HepG2 (cell line): ENCODE measurements around the gene UBAC1. TPM values are rescaled to one million over a fixed set of nuclear protein-coding genes. Genes with fewer than 3 reads are reported as not detected.
A peak's percentile ranks its signal among the peaks of the same experiment; 100 is the strongest.

ENCODE experiments used
- ATF7 ChIP-seq, 2 experiments: fragments of 450-650 bp in 1 of 2; sonication (generic) in 1 of 2; formaldehyde crosslinking in 1 of 2; IDR thresholded peaks; 2 replicates each; pipeline versions ENCODE4 v1.4.0 to v1.6.1; 2016 to 2020; ENCODE audit warnings: antibody characterized with exemption in 1 of 2, mild to moderate bottlenecking in 1 of 2, missing genetic modification reagents in 1 of 2
- BRCA1 ChIP-seq: sonication (generic); formaldehyde crosslinking; IDR thresholded peaks from 2 replicates; pipeline ENCODE4 v1.4.0; 2020; ENCODE audit warnings: missing genetic modification reagents
- EEA1 ChIP-seq: sonication (generic); formaldehyde crosslinking; IDR thresholded peaks from 2 replicates; pipeline ENCODE4 v1.5.1; 2020; ENCODE audit warnings: mild to moderate bottlenecking, missing genetic modification reagents, borderline replicate concordance
- EED ChIP-seq: sonication (generic); formaldehyde crosslinking; IDR thresholded peaks from 2 replicates; pipeline ENCODE4 v1.5.0; 2020; ENCODE audit warnings: mild to moderate bottlenecking, missing genetic modification reagents
- HOXA7 ChIP-seq: sonication (generic); formaldehyde crosslinking; IDR thresholded peaks from 2 replicates; pipeline ENCODE4 v1.8.1; 2022; ENCODE audit warnings: mild to moderate bottlenecking, missing genetic modification reagents, moderate library complexity
- KDM1A ChIP-seq: IDR thresholded peaks from 2 replicates; pipeline ENCODE4 v1.6.1; 2016; ENCODE audit warnings: missing compliant biosample characterization
- MEIS1 ChIP-seq: sonication (generic); formaldehyde crosslinking; IDR thresholded peaks from 2 replicates; pipeline ENCODE4 v1.9.0; 2021; ENCODE audit warnings: mild to moderate bottlenecking, missing genetic modification reagents, moderate library complexity, borderline replicate concordance
- MXI1 ChIP-seq: IDR thresholded peaks from 3 replicates; pipeline ENCODE4 v1.6.1; 2012; ENCODE audit warnings: low read depth, low read length, inconsistent platforms, borderline replicate concordance
- NR2C2 ChIP-seq: sonication (generic); formaldehyde crosslinking; IDR thresholded peaks from 2 replicates; pipeline ENCODE4 v1.4.0; 2020; ENCODE audit warnings: missing genetic modification reagents, mild to moderate bottlenecking, moderate library complexity, borderline replicate concordance
- NR2F6 ChIP-seq, 2 experiments: IDR thresholded peaks; 2 replicates each; pipeline ENCODE4 v1.6.1; 2016; ENCODE audit warnings: antibody characterized with exemption in 1 of 2, mild to moderate bottlenecking in 1 of 2
- PLRG1 ChIP-seq: fragments of 450-650 bp; conservative IDR thresholded peaks from 2 replicates; pipeline ENCODE4 v1.6.1; 2016
- RAD21 ChIP-seq: fragments of 450-650 bp; formaldehyde crosslinking; IDR thresholded peaks from 2 replicates; pipeline ENCODE4 v1.5.0; 2020; ENCODE audit warnings: mild to moderate bottlenecking
- SNAI1 ChIP-seq: sonication (generic); formaldehyde crosslinking; IDR thresholded peaks from 2 replicates; pipeline ENCODE4 v1.5.0; 2020; ENCODE audit warnings: mild to moderate bottlenecking, missing genetic modification reagents, borderline replicate concordance
- SPEN ChIP-seq: sonication (generic); formaldehyde crosslinking; IDR thresholded peaks from 2 replicates; pipeline ENCODE4 v1.5.1; 2020; ENCODE audit warnings: low read depth, mild to moderate bottlenecking, missing genetic modification reagents
- SSRP1 ChIP-seq: IDR thresholded peaks from 2 replicates; pipeline ENCODE4 v1.6.1; 2016; ENCODE audit warnings: control low read depth
- YEATS2 ChIP-seq: sonication (generic); formaldehyde crosslinking; IDR thresholded peaks from 2 replicates; pipeline ENCODE4 v1.4.0; 2020; ENCODE audit warnings: missing genetic modification reagents, borderline replicate concordance
- YY1 ChIP-seq: IDR thresholded peaks from 2 replicates; pipeline ENCODE4 v1.6.1; 2011; ENCODE audit warnings: low read length, low read depth, moderate library complexity, mild to moderate bottlenecking; ENCODE audit not compliant: insufficient read depth, insufficient replicate concordance
- ZBTB37 ChIP-seq: sonication (generic); formaldehyde crosslinking; IDR thresholded peaks from 2 replicates; pipeline ENCODE4 v1.4.0; 2020; ENCODE audit warnings: mild to moderate bottlenecking, missing genetic modification reagents
- ZFP1 ChIP-seq: IDR thresholded peaks from 2 replicates; pipeline ENCODE4 v1.6.1; 2016
- ZKSCAN8 ChIP-seq: IDR thresholded peaks from 2 replicates; pipeline ENCODE4 v1.6.1; 2016; ENCODE audit warnings: borderline replicate concordance, missing genetic modification reagents, missing compliant biosample characterization
- ZNF589 ChIP-seq: sonication (generic); formaldehyde crosslinking; conservative IDR thresholded peaks from 2 replicates; pipeline ENCODE4 v1.8.0; 2022; ENCODE audit warnings: mild to moderate bottlenecking, moderate library complexity, missing genetic modification reagents
- ZNF792 ChIP-seq: IDR thresholded peaks from 2 replicates; pipeline ENCODE4 v1.6.1; 2016
- polyA plus RNA-seq, 8 experiments: library from polyadenylated mRNA; depleted of rRNA in 3 of 8; stranded (reverse) in 7 of 8; unstranded in 1 of 8; fragments of >200 nt; fragmentation: Illumina TruSeq in 4 of 8; extraction: Trizol in 4 of 8; gene quantifications; 2 replicates each; pipeline versions ENCODE4 v1.2.1 to v1.2.3, GENCODE V29; 2011 to 2016; ENCODE audit warnings: low read depth in 4 of 8, missing spikeins in 1 of 8, mixed read lengths in 1 of 8; ENCODE audit not compliant: insufficient read depth in 1 of 8
- total RNA-seq, 5 experiments: library from RNA; depleted of rRNA; stranded (reverse); fragments of >200 nt; fragmentation: Illumina TruSeq; extraction: Trizol; gene quantifications; 2 replicates each; pipeline ENCODE4 v1.2.3, GENCODE V29; 2016; ENCODE audit warnings: low read depth in 1 of 5
- TF ChIP-seq, protein P1 (sequence below): sonication (generic); formaldehyde crosslinking; IDR thresholded peaks from 2 replicates; pipeline ENCODE4 v1.4.0; 2020; ENCODE audit warnings: missing genetic modification reagents, borderline replicate concordance
- TF ChIP-seq, protein P2 (sequence below): sonication (generic); formaldehyde crosslinking; IDR thresholded peaks from 2 replicates; pipeline ENCODE4 v1.5.0; 2020; ENCODE audit warnings: missing genetic modification reagents
- TF ChIP-seq, protein P3 (sequence below): IDR thresholded peaks from 2 replicates; pipeline ENCODE4 v1.6.1; 2016; ENCODE audit warnings: mild to moderate bottlenecking

UBAC1 gene
- total and polyA plus RNA-seq, 2 of the 13 experiments (the other 11 are each of a cell fraction or from before 2014, with no cell fraction given) = 32.2 to 34.1 TPM

GRCh38 chr9:135971892-135972291, 10.7 kb upstream of the UBAC1 start (continued):
- TF ChIP-seq NR2C2 (CRISPR knock-in tag) = peak; percentile 57
- no peak for TF ChIP-seq ATF7 (IDR thresholded peaks at IDR 0.05)
- TF ChIP-seq ATF7 (CRISPR knock-in tag; IDR thresholded peaks at IDR 0.05) = peak; percentile 77
- TF ChIP-seq BRCA1 (CRISPR knock-in tag) = peak; percentile 100
- TF ChIP-seq YY1 = no peak
- TF ChIP-seq KDM1A (CRISPR knock-in tag) = peak; percentile 76; the same call in 1 of the 2 replicates
- peak; percentile 96; the same call in 1 of the 2 replicates for TF ChIP-seq ZFP1
- peak; percentile 100 for TF ChIP-seq SNAI1 (CRISPR knock-in tag)
- TF ChIP-seq RAD21 (CRISPR knock-in tag) = peak; percentile 40; the same call in 1 of the 2 replicates
- TF ChIP-seq, protein P1, sequence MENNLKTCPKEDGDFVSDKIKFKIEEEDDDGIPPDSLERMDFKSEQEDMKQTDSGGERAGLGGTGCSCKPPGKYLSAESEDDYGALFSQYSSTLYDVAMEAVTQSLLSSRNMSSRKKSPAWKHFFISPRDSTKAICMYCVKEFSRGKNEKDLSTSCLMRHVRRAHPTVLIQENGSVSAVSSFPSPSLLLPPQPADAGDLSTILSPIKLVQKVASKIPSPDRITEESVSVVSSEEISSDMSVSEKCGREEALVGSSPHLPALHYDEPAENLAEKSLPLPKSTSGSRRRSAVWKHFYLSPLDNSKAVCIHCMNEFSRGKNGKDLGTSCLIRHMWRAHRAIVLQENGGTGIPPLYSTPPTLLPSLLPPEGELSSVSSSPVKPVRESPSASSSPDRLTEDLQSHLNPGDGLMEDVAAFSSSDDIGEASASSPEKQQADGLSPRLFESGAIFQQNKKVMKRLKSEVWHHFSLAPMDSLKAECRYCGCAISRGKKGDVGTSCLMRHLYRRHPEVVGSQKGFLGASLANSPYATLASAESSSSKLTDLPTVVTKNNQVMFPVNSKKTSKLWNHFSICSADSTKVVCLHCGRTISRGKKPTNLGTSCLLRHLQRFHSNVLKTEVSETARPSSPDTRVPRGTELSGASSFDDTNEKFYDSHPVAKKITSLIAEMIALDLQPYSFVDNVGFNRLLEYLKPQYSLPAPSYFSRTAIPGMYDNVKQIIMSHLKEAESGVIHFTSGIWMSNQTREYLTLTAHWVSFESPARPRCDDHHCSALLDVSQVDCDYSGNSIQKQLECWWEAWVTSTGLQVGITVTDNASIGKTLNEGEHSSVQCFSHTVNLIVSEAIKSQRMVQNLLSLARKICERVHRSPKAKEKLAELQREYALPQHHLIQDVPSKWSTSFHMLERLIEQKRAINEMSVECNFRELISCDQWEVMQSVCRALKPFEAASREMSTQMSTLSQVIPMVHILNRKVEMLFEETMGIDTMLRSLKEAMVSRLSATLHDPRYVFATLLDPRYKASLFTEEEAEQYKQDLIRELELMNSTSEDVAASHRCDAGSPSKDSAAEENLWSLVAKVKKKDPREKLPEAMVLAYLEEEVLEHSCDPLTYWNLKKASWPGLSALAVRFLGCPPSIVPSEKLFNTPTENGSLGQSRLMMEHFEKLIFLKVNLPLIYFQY = peak; percentile 99
- peak; percentile 94; the same call in 1 of the 2 replicates for TF ChIP-seq HOXA7 (CRISPR knock-in tag)
- TF ChIP-seq ZKSCAN8 = peak; percentile 86
- TF ChIP-seq EEA1 (CRISPR knock-in tag) = peak; percentile 99
- TF ChIP-seq MXI1 = peak; percentile 99; the same call in 2 of the 3 replicates
- TF ChIP-seq, protein P2, sequence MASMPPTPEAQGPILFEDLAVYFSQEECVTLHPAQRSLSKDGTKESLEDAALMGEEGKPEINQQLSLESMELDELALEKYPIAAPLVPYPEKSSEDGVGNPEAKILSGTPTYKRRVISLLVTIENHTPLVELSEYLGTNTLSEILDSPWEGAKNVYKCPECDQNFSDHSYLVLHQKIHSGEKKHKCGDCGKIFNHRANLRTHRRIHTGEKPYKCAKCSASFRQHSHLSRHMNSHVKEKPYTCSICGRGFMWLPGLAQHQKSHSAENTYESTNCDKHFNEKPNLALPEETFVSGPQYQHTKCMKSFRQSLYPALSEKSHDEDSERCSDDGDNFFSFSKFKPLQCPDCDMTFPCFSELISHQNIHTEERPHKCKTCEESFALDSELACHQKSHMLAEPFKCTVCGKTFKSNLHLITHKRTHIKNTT (CRISPR knock-in tag) = no peak
- TF ChIP-seq ZNF792 = peak; percentile 100
- peak; percentile 91; the same call in 1 of the 2 replicates for TF ChIP-seq YEATS2 (CRISPR knock-in tag)
- TF ChIP-seq, protein P3, sequence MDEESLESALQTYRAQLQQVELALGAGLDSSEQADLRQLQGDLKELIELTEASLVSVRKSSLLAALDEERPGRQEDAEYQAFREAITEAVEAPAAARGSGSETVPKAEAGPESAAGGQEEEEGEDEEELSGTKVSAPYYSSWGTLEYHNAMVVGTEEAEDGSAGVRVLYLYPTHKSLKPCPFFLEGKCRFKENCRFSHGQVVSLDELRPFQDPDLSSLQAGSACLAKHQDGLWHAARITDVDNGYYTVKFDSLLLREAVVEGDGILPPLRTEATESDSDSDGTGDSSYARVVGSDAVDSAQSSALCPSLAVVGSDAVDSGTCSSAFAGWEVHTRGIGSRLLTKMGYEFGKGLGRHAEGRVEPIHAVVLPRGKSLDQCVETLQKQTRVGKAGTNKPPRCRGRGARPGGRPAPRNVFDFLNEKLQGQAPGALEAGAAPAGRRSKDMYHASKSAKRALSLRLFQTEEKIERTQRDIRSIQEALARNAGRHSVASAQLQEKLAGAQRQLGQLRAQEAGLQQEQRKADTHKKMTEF (CRISPR knock-in tag) = peak; percentile 95
- TF ChIP-seq NR2F6 (IDR thresholded peaks at IDR 0.05) = no peak
- peak; percentile 85 for TF ChIP-seq NR2F6 (CRISPR knock-in tag; IDR thresholded peaks at IDR 0.05)
- TF ChIP-seq EED (CRISPR knock-in tag) = peak; percentile 98
- TF ChIP-seq ZBTB37 (CRISPR knock-in tag) = peak; percentile 92
- peak; percentile 89 for TF ChIP-seq MEIS1 (CRISPR knock-in tag)
- TF ChIP-seq SSRP1 (CRISPR knock-in tag) = no peak
- no peak for TF ChIP-seq PLRG1
- TF ChIP-seq ZNF589 (CRISPR knock-in tag) = peak; percentile 99
- TF ChIP-seq SPEN (CRISPR knock-in tag) = peak; percentile 88
